Suprapubic skin (tissue), 4 donors: ENCODE data around the gene CRY1.

Experiments
- CTCF ChIP-seq, 2 donors: fragments of 200-600 bp in 1 of 2; fragments of 450-650 bp in 1 of 2; sonication (generic) in 1 of 2; IDR thresholded peaks; one replicate each; pipeline ENCODE4 v1.5.1; 2016 to 2019; ENCODE audit warnings: antibody characterized with exemption in 2 of 2, mild to moderate bottlenecking in 1 of 2, moderate library complexity in 1 of 2
- EP300 ChIP-seq: sonication (generic); formaldehyde crosslinking; IDR thresholded peaks from one replicate; pipeline ENCODE4 v1.6.1; 2017; ENCODE audit warnings: antibody characterized with exemption
- POLR2A ChIP-seq, 2 donors: fragments of 450-650 bp; IDR thresholded peaks; one replicate each; pipeline ENCODE4 v1.6.1; 2017; ENCODE audit warnings: antibody characterized with exemption in 2 of 2, mild to moderate bottlenecking in 2 of 2, moderate library complexity in 2 of 2
- POLR2AphosphoS5 ChIP-seq, 3 donors: sonication (generic); formaldehyde crosslinking; IDR thresholded peaks; one replicate each; pipeline ENCODE4 v1.6.1; 2017; ENCODE audit warnings: antibody characterized with exemption in 3 of 3

GRCh38 chr12:107080299-107080698, 13.1 kb downstream of the CRY1 start:
- TF ChIP-seq CTCF (IDR thresholded peaks at IDR 0.05), result no peak
- no peak for TF ChIP-seq EP300
- TF ChIP-seq POLR2A (IDR thresholded peaks at IDR 0.05), result no peak
- TF ChIP-seq POLR2AphosphoS5 (IDR thresholded peaks at IDR 0.05), result no peak
